HEK293 (cell line): ENCODE results near the gene SLC30A5.
"Not testable (repeated sequence)": the region's sequence is repeated elsewhere in the genome, so short reads cannot be mapped to it uniquely, and the experiment has no call there.

Source experiments
- CTCF ChIA-PET: fragments of 350-600 bp; formaldehyde crosslinking; extraction: SDS; loops from one replicate; lab custom pipeline; 2021; ENCODE audit warnings: antibody characterized with exemption; lab: Yijun Ruan, JAX
- POLR2A ChIA-PET: fragments of 300-600 bp; formaldehyde crosslinking; extraction: SDS; loops from one replicate; lab custom pipeline; 2020; ENCODE audit warnings: antibody characterized with exemption, inconsistent platforms; lab: Yijun Ruan, JAX
- H3K27ac ChIP-seq: fragments of 200-500 bp; sonication (Bioruptor generic); 2 replicates; pipeline ENCODE4 v1.5.1; 2014; ENCODE audit warnings: low read depth, low read length, control low read depth, inconsistent platforms; ENCODE audit errors: extremely low read depth
- H3K36me3 ChIP-seq, 2 experiments: fragments of 200-500 bp in 1 of 2; sonication (Bioruptor generic) in 1 of 2; 1 replicate in 1 of 2; 2 replicates in 1 of 2; pipeline ENCODE4 v1.5.1; 2014 to 2017; ENCODE audit warnings: inconsistent platforms in 2 of 2, low read length in 2 of 2; ENCODE audit not compliant: control insufficient read depth in 2 of 2, insufficient read depth in 1 of 2
- H3K4me1 ChIP-seq: fragments of 200-500 bp; sonication (Bioruptor generic); 2 replicates; pipeline ENCODE4 v1.5.1; 2014; ENCODE audit warnings: mild to moderate bottlenecking, low read length, inconsistent platforms; ENCODE audit not compliant: control insufficient read depth, insufficient read depth
- H3K4me3 ChIP-seq: 2 replicates; pipeline ENCODE4 v1.5.1; 2011; ENCODE audit warnings: low read depth, mild to moderate bottlenecking, control low read depth, low read length, moderate library complexity
- H3K9me3 ChIP-seq: fragments of 200-500 bp; sonication (Bioruptor generic); 2 replicates; pipeline ENCODE4 v1.5.1; 2014; ENCODE audit warnings: low read depth, low read length, inconsistent platforms; ENCODE audit not compliant: control insufficient read depth, insufficient read depth
- EGR2 ChIP-seq: fragments of 450-650 bp; formaldehyde crosslinking; IDR thresholded peaks from 2 replicates; pipeline ENCODE4 v1.5.1; 2016; ENCODE audit warnings: low read depth, missing biosample characterization, missing genetic modification characterization
- GLIS2 ChIP-seq: fragments of 450-650 bp; formaldehyde crosslinking; IDR thresholded peaks from 2 replicates; pipeline ENCODE4 v1.5.1; 2016; ENCODE audit warnings: missing biosample characterization, missing genetic modification characterization
- ZBTB44 ChIP-seq: fragments of 450-650 bp; IDR thresholded peaks from 2 replicates; pipeline ENCODE4 v1.5.1; 2018; ENCODE audit warnings: missing biosample characterization, mild to moderate bottlenecking, missing genetic modification characterization
- ZFHX2 ChIP-seq: fragments of 450-650 bp; formaldehyde crosslinking; conservative IDR thresholded peaks from 2 replicates; pipeline ENCODE4 v1.5.1; 2016; ENCODE audit warnings: missing biosample characterization, missing genetic modification characterization
- ZFP3 ChIP-seq: fragments of 450-650 bp; formaldehyde crosslinking; IDR thresholded peaks from 2 replicates; pipeline ENCODE4 v1.5.1; 2016; ENCODE audit warnings: low read depth, missing biosample characterization, missing genetic modification characterization
- ZFP37 ChIP-seq: fragments of 450-650 bp; formaldehyde crosslinking; IDR thresholded peaks from 2 replicates; pipeline ENCODE4 v1.5.1; 2016; ENCODE audit warnings: missing biosample characterization, missing genetic modification characterization
- ZNF155 ChIP-seq: fragments of 450-650 bp; formaldehyde crosslinking; IDR thresholded peaks from 2 replicates; pipeline ENCODE4 v1.5.1; 2016; ENCODE audit warnings: missing biosample characterization, missing genetic modification characterization
- ZNF239 ChIP-seq: fragments of 450-650 bp; formaldehyde crosslinking; IDR thresholded peaks from 2 replicates; pipeline ENCODE4 v1.5.1; 2016; ENCODE audit warnings: missing biosample characterization, missing genetic modification characterization
- ZNF324 ChIP-seq: fragments of 450-650 bp; formaldehyde crosslinking; IDR thresholded peaks from 2 replicates; pipeline ENCODE4 v1.5.1; 2016; ENCODE audit warnings: missing biosample characterization, missing genetic modification characterization
- ZNF473 ChIP-seq: fragments of 450-650 bp; formaldehyde crosslinking; IDR thresholded peaks from 2 replicates; pipeline ENCODE4 v1.5.1; 2017; ENCODE audit warnings: missing biosample characterization, missing genetic modification characterization
- ZNF561 ChIP-seq: fragments of 450-650 bp; IDR thresholded peaks from 2 replicates; pipeline ENCODE4 v1.5.1; 2018; ENCODE audit warnings: missing biosample characterization, missing genetic modification characterization, borderline replicate concordance
- ZNF623 ChIP-seq: fragments of 450-650 bp; formaldehyde crosslinking; IDR thresholded peaks from 2 replicates; pipeline ENCODE4 v1.5.1; 2016; ENCODE audit warnings: missing biosample characterization, missing genetic modification characterization
- ZNF701 ChIP-seq: fragments of 450-650 bp; formaldehyde crosslinking; IDR thresholded peaks from 2 replicates; pipeline ENCODE4 v1.5.1; 2016; ENCODE audit warnings: missing biosample characterization, missing genetic modification characterization
- ZSCAN23 ChIP-seq: fragments of 450-650 bp; formaldehyde crosslinking; IDR thresholded peaks from 2 replicates; pipeline ENCODE4 v1.5.1; 2016; ENCODE audit warnings: missing biosample characterization, missing genetic modification characterization
- TF ChIP-seq, protein P1 (sequence below): fragments of 450-650 bp; formaldehyde crosslinking; IDR thresholded peaks from 2 replicates; pipeline ENCODE4 v1.5.1; 2016; ENCODE audit warnings: missing biosample characterization, missing genetic modification characterization
- TF ChIP-seq, protein P2 (sequence below): fragments of 450-650 bp; formaldehyde crosslinking; IDR thresholded peaks from 2 replicates; pipeline ENCODE4 v1.5.1; 2016; ENCODE audit warnings: missing biosample characterization, missing genetic modification characterization, borderline replicate concordance
- TF ChIP-seq, protein P3 (sequence below): fragments of 450-650 bp; formaldehyde crosslinking; IDR thresholded peaks from 2 replicates; pipeline ENCODE4 v1.5.1; 2016; ENCODE audit warnings: missing biosample characterization, missing genetic modification characterization
- TF ChIP-seq, protein P4 (sequence below): fragments of 450-650 bp; formaldehyde crosslinking; conservative IDR thresholded peaks from 2 replicates; pipeline ENCODE4 v1.5.1; 2016; ENCODE audit warnings: low read depth, missing biosample characterization, missing genetic modification characterization

SLC30A5 gene

DNA sequence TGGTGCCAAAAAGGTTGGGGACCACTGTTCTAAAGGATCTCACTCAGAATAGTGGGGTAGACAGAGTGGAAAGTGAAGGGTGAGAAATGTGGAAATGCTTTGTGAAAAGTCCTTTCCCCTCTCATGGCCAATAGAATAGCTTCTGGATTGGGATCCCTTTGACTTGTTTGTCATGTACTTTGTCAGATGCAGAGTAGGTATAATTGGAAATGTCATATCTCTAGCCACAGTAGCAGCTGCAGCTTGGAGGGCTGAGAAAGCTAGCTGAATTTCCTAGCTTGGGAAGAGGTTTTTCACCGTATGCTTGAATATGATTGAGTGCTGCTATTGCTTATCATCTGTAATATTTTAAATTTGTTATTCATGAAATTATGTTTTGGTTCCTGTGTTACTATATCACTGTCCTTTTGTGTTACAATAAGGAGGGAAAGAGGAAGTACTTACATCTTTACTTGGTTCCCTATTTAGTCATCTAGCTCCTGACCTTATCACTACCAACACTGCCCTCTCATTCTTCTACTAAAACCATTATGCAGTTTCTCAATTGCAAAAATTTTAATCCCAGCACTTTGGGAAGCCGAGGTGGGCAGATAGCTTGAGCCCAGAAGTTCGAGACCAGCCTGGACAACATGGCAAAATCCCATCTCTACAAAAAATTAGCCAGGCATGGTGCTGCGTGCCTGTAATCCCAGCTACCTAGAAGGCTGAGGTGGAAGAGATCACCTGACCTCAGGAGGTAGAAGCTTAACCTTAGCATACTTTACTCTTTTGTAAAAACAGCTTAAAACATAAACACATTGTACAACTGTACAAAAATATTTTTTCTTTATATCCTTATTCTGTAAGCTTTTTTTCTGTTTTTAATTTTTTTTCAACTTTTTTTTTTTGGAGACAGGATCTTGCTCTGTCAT is 12.4 kb downstream of the SLC30A5 start:
- CTCF ChIA-PET: no interaction called here
- peaks cover 61 to 80% of the 10 kb centered on the region in 2 experiments for H3K36me3 ChIP-seq
- no peak overlapping the region for H3K27ac ChIP-seq
- H3K9me3 ChIP-seq: no peaks in the 10 kb centered on the region
- H3K4me3 ChIP-seq: no peak overlapping the region
- TF ChIP-seq, protein P1, sequence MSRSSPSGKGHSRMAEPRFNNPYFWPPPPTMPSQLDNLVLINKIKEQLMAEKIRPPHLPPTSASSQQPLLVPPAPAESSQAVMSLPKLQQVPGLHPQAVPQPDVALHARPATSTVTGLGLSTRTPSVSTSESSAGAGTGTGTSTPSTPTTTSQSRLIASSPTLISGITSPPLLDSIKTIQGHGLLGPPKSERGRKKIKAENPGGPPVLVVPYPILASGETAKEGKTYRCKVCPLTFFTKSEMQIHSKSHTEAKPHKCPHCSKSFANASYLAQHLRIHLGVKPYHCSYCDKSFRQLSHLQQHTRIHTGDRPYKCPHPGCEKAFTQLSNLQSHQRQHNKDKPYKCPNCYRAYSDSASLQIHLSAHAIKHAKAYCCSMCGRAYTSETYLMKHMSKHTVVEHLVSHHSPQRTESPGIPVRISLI (tag by site-specific recombination): 0 out of 2 replicates have a peak, but pooled peaks have one; percentile 39
- TF ChIP-seq, protein P2, sequence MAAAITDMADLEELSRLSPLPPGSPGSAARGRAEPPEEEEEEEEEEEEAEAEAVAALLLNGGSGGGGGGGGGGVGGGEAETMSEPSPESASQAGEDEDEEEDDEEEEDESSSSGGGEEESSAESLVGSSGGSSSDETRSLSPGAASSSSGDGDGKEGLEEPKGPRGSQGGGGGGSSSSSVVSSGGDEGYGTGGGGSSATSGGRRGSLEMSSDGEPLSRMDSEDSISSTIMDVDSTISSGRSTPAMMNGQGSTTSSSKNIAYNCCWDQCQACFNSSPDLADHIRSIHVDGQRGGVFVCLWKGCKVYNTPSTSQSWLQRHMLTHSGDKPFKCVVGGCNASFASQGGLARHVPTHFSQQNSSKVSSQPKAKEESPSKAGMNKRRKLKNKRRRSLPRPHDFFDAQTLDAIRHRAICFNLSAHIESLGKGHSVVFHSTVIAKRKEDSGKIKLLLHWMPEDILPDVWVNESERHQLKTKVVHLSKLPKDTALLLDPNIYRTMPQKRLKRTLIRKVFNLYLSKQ (tag by site-specific recombination): no peak
- H3K4me1 ChIP-seq: no peaks in the 10 kb centered on the region
- POLR2A ChIA-PET: interaction anchor here (2.1 kb wide), 1 partner anchor 13 kb away, joined by 4 read pairs; the partner anchor contains the start of gene SLC30A5

- CTCF ChIA-PET, POLR2A ChIA-PET, H3K27ac ChIP-seq, H3K4me1 ChIP-seq, H3K9me3 ChIP-seq, H3K4me3 ChIP-seq: not testable (repeated sequence)
- TF ChIP-seq EGR2 (tag by site-specific recombination): peak; percentile 56
- TF ChIP-seq ZFHX2 (tag by site-specific recombination): peak; percentile 64
- peaks cover 64 to 90% of the 10 kb centered on the region in 2 experiments for H3K36me3 ChIP-seq
Observed at GRCh38 chr5:69108367-69108766, 14.6 kb downstream of the SLC30A5 start.

DNA sequence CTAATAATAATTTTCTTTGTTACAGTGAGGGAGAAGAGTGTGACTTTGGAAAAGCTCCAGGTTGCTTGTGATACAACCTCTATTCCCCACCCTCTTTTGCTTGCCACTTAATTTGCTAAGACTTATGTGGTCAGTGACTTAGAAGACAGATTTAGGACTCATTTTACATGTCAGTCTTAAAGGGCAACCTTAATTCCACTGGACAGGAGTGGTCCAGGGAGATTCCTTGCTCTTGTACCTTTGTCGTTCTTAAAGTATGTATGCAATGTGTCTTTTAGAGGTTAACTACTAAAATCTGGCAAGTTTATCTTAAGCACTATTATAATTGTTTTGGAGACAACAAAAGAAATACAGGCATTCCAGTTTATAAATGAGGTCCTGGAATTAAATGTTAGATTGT is 20.0 kb downstream of the SLC30A5 start:
- Histone ChIP-seq H3K9me3 (no peaks in the 10 kb centered on the region), H3K27ac (no peak overlapping the region), H3K4me1 (no peaks in the 10 kb centered on the region), H3K4me3 (no peak overlapping the region), H3K36me3 (peaks cover 56 to 83% of the 10 kb centered on the region in 2 experiments)
- ChIA-PET POLR2A (no interaction called here), CTCF (interaction anchor here (1.4 kb wide), 1 partner anchor 20 kb away, joined by 5 read pairs; the partner anchor contains the start of gene SLC30A5)
- no peak for TF ChIP-seq ZNF239 (tag by site-specific recombination)
- no peak for TF ChIP-seq ZNF324 (tag by site-specific recombination)
- TF ChIP-seq ZFP37 (tag by site-specific recombination): no peak
- TF ChIP-seq, protein P3, sequence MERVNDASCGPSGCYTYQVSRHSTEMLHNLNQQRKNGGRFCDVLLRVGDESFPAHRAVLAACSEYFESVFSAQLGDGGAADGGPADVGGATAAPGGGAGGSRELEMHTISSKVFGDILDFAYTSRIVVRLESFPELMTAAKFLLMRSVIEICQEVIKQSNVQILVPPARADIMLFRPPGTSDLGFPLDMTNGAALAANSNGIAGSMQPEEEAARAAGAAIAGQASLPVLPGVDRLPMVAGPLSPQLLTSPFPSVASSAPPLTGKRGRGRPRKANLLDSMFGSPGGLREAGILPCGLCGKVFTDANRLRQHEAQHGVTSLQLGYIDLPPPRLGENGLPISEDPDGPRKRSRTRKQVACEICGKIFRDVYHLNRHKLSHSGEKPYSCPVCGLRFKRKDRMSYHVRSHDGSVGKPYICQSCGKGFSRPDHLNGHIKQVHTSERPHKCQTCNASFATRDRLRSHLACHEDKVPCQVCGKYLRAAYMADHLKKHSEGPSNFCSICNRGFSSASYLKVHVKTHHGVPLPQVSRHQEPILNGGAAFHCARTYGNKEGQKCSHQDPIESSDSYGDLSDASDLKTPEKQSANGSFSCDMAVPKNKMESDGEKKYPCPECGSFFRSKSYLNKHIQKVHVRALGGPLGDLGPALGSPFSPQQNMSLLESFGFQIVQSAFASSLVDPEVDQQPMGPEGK (tag by site-specific recombination): no peak
- no peak for TF ChIP-seq ZSCAN23 (tag by site-specific recombination)
- TF ChIP-seq ZNF473 (tag by site-specific recombination): no peak
- TF ChIP-seq ZNF561 (tag by site-specific recombination): no peak
- no peak for TF ChIP-seq ZNF155 (tag by site-specific recombination)
- no peak for TF ChIP-seq ZFP3 (tag by site-specific recombination)
- no peak for TF ChIP-seq ZBTB44 (tag by site-specific recombination)
- TF ChIP-seq ZNF623 (tag by site-specific recombination): no peak
- no peak for TF ChIP-seq GLIS2 (tag by site-specific recombination)
- TF ChIP-seq, protein P4, sequence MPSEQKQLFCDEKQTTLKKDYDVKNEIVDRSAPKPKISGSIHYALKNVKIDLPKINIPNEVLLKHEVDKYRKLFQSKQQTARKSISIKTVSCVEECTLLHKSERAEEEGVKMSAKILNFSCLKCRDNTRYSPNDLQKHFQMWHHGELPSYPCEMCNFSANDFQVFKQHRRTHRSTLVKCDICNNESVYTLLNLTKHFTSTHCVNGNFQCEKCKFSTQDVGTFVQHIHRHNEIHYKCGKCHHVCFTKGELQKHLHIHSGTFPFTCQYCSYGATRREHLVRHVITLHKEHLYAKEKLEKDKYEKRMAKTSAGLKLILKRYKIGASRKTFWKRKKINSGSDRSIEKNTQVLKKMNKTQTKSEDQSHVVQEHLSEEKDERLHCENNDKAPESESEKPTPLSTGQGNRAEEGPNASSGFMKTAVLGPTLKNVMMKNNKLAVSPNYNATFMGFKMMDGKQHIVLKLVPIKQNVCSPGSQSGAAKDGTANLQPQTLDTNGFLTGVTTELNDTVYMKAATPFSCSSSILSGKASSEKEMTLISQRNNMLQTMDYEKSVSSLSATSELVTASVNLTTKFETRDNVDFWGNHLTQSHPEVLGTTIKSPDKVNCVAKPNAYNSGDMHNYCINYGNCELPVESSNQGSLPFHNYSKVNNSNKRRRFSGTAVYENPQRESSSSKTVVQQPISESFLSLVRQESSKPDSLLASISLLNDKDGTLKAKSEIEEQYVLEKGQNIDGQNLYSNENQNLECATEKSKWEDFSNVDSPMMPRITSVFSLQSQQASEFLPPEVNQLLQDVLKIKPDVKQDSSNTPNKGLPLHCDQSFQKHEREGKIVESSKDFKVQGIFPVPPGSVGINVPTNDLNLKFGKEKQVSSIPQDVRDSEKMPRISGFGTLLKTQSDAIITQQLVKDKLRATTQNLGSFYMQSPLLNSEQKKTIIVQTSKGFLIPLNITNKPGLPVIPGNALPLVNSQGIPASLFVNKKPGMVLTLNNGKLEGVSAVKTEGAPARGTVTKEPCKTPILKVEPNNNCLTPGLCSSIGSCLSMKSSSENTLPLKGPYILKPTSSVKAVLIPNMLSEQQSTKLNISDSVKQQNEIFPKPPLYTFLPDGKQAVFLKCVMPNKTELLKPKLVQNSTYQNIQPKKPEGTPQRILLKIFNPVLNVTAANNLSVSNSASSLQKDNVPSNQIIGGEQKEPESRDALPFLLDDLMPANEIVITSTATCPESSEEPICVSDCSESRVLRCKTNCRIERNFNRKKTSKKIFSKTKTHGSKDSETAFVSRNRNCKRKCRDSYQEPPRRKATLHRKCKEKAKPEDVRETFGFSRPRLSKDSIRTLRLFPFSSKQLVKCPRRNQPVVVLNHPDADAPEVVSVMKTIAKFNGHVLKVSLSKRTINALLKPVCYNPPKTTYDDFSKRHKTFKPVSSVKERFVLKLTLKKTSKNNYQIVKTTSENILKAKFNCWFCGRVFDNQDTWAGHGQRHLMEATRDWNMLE (tag by site-specific recombination): no peak
- TF ChIP-seq ZNF701 (tag by site-specific recombination): no peak
